GM19397 (cell line): ENCODE measurements around the gene HMGB4.

Experiments used
- ATAC-seq: cut with Tn5 transposase; IDR thresholded peaks from one replicate; pipeline ENCODE4 v1.9.1; 2021; ENCODE audit warnings: mild to moderate bottlenecking, moderate library complexity; ENCODE audit not compliant: unreplicated experiment

Gene HMGB4

GRCh38 chr1:33848205-33848937 is 15.5 kb upstream of the HMGB4 start:
- no peak for ATAC-seq

- ATAC-seq: no peak
Observed at GRCh38 chr1:33849211-33849610, 14.7 kb upstream of the HMGB4 start.

GRCh38 chr1:33850481-33850880 is 13.4 kb upstream of the HMGB4 start:
- no peak for ATAC-seq

GRCh38 chr1:33852711-33853110 is 11.2 kb upstream of the HMGB4 start:
- ATAC-seq: no peak

GRCh38 chr1:33853431-33853830 is 10.4 kb upstream of the HMGB4 start:
- no peak for ATAC-seq

GRCh38 chr1:33854091-33854490 is 9.8 kb upstream of the HMGB4 start:
- no peak for ATAC-seq

GRCh38 chr1:33860671-33861070 is 3.2 kb upstream of the HMGB4 start:
- no peak for ATAC-seq

GRCh38 chr1:33864460-33865389 is 846 bp downstream of the HMGB4 start:
- no peak for ATAC-seq

GRCh38 chr1:33866281-33866680 is 2.4 kb downstream of the HMGB4 start:
- ATAC-seq: no peak

- no peak for ATAC-seq
Observed at GRCh38 chr1:33867684-33868083, 3.8 kb downstream of the HMGB4 start.

- ATAC-seq: no peak
Observed at GRCh38 chr1:33872275-33872674, 8.4 kb downstream of the HMGB4 start.

GRCh38 chr1:33872683-33873082 is 8.8 kb downstream of the HMGB4 start:
- ATAC-seq: no peak

GRCh38 chr1:33874636-33875035 is 10.8 kb downstream of the HMGB4 start:
- no peak for ATAC-seq

- no peak for ATAC-seq
Observed at GRCh38 chr1:33875862-33876261, 12.0 kb downstream of the HMGB4 start.

- no peak for ATAC-seq
Observed at GRCh38 chr1:33876970-33877650, 13.2 kb downstream of the HMGB4 start.

- no peak for ATAC-seq
Observed at GRCh38 chr1:33878392-33878791, 14.5 kb downstream of the HMGB4 start.

GRCh38 chr1:33880305-33880704 is 16.4 kb downstream of the HMGB4 start:
- ATAC-seq: no peak

- no peak for ATAC-seq
Observed at GRCh38 chr1:33886496-33886895, 22.6 kb downstream of the HMGB4 start.

GRCh38 chr1:33893147-33893830 is 29.4 kb downstream of the HMGB4 start:
- no peak for ATAC-seq

GRCh38 chr1:33895396-33895795 is 31.5 kb downstream of the HMGB4 start:
- no peak for ATAC-seq

- no peak for ATAC-seq
Observed at GRCh38 chr1:33895976-33896375, 32.1 kb downstream of the HMGB4 start.
